HG02763 (cell line): Measurements from ENCODE around the gene CGB5.
"Not testable (repeated sequence)": the region's sequence is repeated elsewhere in the genome, so short reads cannot be mapped to it uniquely, and the experiment has no call there.

Experiments
- ATAC-seq: cut with Tn5 transposase; IDR thresholded peaks from one replicate; pipeline ENCODE4 v1.9.1; 2021; ENCODE audit warnings: mild to moderate bottlenecking, moderate library complexity; ENCODE audit not compliant: unreplicated experiment

Gene CGB5

GRCh38 chr19:49043548-49043947 is at the start of gene CGB5:
Gene CGB5 (plus strand): TSS chr19:49043848. CDS start chr19:49044210, 362 bp downstream.
- ATAC-seq = not testable (repeated sequence)

- ATAC-seq = no peak
These were observed 49.6 kb upstream of the CGB5 start for GRCh38 chr19:48994035-48994386.

- no peak for ATAC-seq
These were observed 45.7 kb upstream of the CGB5 start for GRCh38 chr19:48997972-48998371.

- ATAC-seq = no peak
These were observed 43.9 kb upstream of the CGB5 start for GRCh38 chr19:48999481-49000325.

GRCh38 chr19:49004133-49004532 is 39.5 kb upstream of the CGB5 start:
- ATAC-seq = no peak

- ATAC-seq = no peak
These were observed 38.6 kb upstream of the CGB5 start for GRCh38 chr19:49004964-49005614.

GRCh38 chr19:49006905-49007304 is 36.7 kb upstream of the CGB5 start:
- ATAC-seq = no peak

- ATAC-seq = no peak
These were observed 33.8 kb upstream of the CGB5 start for GRCh38 chr19:49009828-49010227.

GRCh38 chr19:49010453-49010852 is 33.2 kb upstream of the CGB5 start:
- ATAC-seq = no peak

- ATAC-seq = no peak
These were observed 32.5 kb upstream of the CGB5 start for GRCh38 chr19:49011194-49011593.

- no peak for ATAC-seq
These were observed 29.4 kb upstream of the CGB5 start for GRCh38 chr19:49014123-49014869.

- no peak for ATAC-seq
These were observed 28.8 kb upstream of the CGB5 start for GRCh38 chr19:49014870-49015255.

- ATAC-seq = no peak
These were observed 27.4 kb upstream of the CGB5 start for GRCh38 chr19:49016067-49016839.

- no peak for ATAC-seq
These were observed 26.5 kb upstream of the CGB5 start, which contains the start of gene LHB for GRCh38 chr19:49017041-49017665. Gene LHB (minus strand): TSS chr19:49017091. CDS start chr19:49017081, 10 bp downstream.

GRCh38 chr19:49017666-49018351 is 25.8 kb upstream of the CGB5 start:
- ATAC-seq = no peak

GRCh38 chr19:49018388-49019241 is 25.0 kb upstream of the CGB5 start:
- ATAC-seq = not testable (repeated sequence)

GRCh38 chr19:49019242-49019932 is 24.3 kb upstream of the CGB5 start:
- ATAC-seq = no peak

- ATAC-seq = no peak
These were observed 23.3 kb upstream of the CGB5 start for GRCh38 chr19:49020342-49020741.
